ENCODE results near the gene FBL.

DNA sequence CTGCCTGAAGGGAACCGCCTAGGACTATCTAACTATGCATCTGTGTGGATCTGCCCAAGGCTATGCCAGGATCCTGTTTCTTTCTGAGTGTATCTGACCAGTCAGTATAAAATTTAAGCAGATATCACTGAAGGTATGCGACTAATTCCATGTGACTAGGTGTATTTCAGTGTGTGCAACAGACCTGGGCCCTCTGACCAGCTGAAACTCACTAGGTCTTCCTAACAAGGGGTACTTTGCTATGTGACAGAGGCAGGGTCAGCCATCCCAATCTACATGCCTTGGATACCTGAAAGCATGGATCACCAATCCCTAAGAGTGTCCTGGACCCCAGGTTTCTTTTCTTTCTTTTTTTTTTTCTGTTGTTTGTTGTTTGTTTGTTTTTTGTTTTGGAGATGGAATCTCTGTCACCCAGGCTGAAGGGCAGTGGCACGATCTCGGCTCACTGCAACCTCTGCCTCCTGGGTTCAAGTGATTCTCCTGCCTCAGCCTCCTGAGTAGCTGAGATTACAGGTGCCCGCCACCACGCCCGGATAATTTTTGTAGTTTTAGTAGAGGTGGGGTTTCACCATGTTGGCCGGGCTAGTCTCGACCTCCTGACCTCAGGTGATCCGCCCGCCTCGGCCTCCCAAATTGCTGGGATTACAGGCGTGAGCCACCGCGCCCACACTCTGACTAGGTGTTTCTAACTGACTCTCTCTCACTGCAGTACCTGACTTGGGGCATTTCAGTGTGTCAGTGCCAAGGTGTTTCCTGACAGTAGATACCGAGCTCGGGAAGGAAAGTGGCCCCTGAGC, 44.8 kb upstream of the FBL start:
- TF ChIP-seq L3MBTL2 (conservative IDR thresholded peaks at IDR 0.05) = no peak
- no peak for TF ChIP-seq FOXK2 (IDR thresholded peaks at IDR 0.05)
- no peak for TF ChIP-seq ARNT (IDR thresholded peaks at IDR 0.05)

All from HEK293T (cell line).